MM.1S (cell line): ENCODE results near the gene YTHDF1.

Experiments used
- DNase-seq: peaks from one replicate; pipeline ENCODE4 v3.0.0-alpha.2; 2015
- H2AFZ ChIP-seq: fragments of 300-600 bp; sonication (generic); 2 replicates; pipeline ENCODE4 v1.6.0; 2016; ENCODE audit warnings: antibody characterized with exemption, low read length
- H3F3A ChIP-seq: fragments of 300-600 bp; sonication (generic); 2 replicates; pipeline ENCODE4 v1.6.1; 2016; ENCODE audit warnings: mild to moderate bottlenecking, antibody characterized with exemption, low read length, moderate library complexity, mixed read lengths; ENCODE audit not compliant: insufficient read depth
- H3K27ac ChIP-seq: fragments of 300-600 bp; sonication (generic); 2 replicates; pipeline ENCODE4 v1.5.1; 2016; ENCODE audit warnings: mild to moderate bottlenecking, low read length
- H3K27me3 ChIP-seq: fragments of 300-600 bp; sonication (generic); replicated peaks from 2 replicates; pipeline ENCODE4 v1.6.0; 2016; ENCODE audit warnings: low read length; ENCODE audit not compliant: insufficient read depth
- H3K36me3 ChIP-seq: fragments of 300-600 bp; sonication (generic); replicated peaks from 2 replicates; pipeline ENCODE4 v1.6.1; 2016; ENCODE audit warnings: mild to moderate bottlenecking, low read length, mixed read lengths; ENCODE audit not compliant: insufficient read depth
- H3K4me1 ChIP-seq: fragments of 300-600 bp; sonication (generic); 2 replicates; pipeline ENCODE4 v1.6.1; 2016; ENCODE audit warnings: low read length, mixed read lengths
- H3K4me2 ChIP-seq: fragments of 300-600 bp; sonication (generic); 2 replicates; pipeline ENCODE4 v1.6.0; 2016; ENCODE audit warnings: low read depth, low read length
- H3K4me3 ChIP-seq: fragments of 300-600 bp; sonication (generic); 2 replicates; pipeline ENCODE4 v1.5.1; 2016; ENCODE audit warnings: low read length, mixed read lengths
- H3K79me2 ChIP-seq: fragments of 300-600 bp; sonication (generic); 2 replicates; pipeline ENCODE4 v1.6.1; 2016; ENCODE audit warnings: mixed run types, low read length, mixed read lengths
- H3K9ac ChIP-seq: fragments of 300-600 bp; sonication (generic); 2 replicates; pipeline ENCODE4 v1.6.1; 2016; ENCODE audit warnings: low read length, mixed read lengths
- H3K9me2 ChIP-seq: fragments of 300-600 bp; sonication (generic); replicated peaks from 2 replicates; pipeline ENCODE4 v1.6.1; 2016; ENCODE audit warnings: mild to moderate bottlenecking, low read length, mixed read lengths; ENCODE audit not compliant: insufficient read depth
- H3K9me3 ChIP-seq: fragments of 300-600 bp; sonication (generic); replicated peaks from 2 replicates; pipeline ENCODE4 v1.6.1; 2016; ENCODE audit warnings: mild to moderate bottlenecking, low read length, mixed read lengths; ENCODE audit not compliant: insufficient read depth
- H4K20me1 ChIP-seq: fragments of 300-600 bp; sonication (generic); 2 replicates; pipeline ENCODE4 v1.6.1; 2016; ENCODE audit warnings: mild to moderate bottlenecking, low read length, moderate library complexity, mixed read lengths; ENCODE audit not compliant: insufficient read depth
- CTCF ChIP-seq: fragments of 300-600 bp; sonication (generic); IDR thresholded peaks from 2 replicates; pipeline ENCODE4 v1.5.1; 2016; ENCODE audit warnings: antibody characterized with exemption, low read length, mixed read lengths
- EZH2 ChIP-seq: fragments of 300-600 bp; sonication (generic); optimal IDR thresholded peaks from 2 replicates; pipeline ENCODE3; 2017; ENCODE audit warnings: low read depth, mild to moderate bottlenecking, antibody characterized with exemption, low read length, mixed read lengths
- EZH2phosphoT487 ChIP-seq: fragments of 300-600 bp; sonication (generic); IDR thresholded peaks from 2 replicates; pipeline ENCODE4 v1.6.1; 2018; ENCODE audit warnings: antibody characterized with exemption, low read length

The YTHDF1 gene

GRCh38 chr20:63241272-63241671, 25.3 kb upstream of the YTHDF1 start:
- H3K36me3 ChIP-seq = no peaks in the 10 kb centered on the region
- H3K9ac ChIP-seq = no peak overlapping the region
- no peaks in the 10 kb centered on the region for H3F3A ChIP-seq
- peaks cover 95% of the 10 kb centered on the region for H3K27me3 ChIP-seq
- H3K4me3 ChIP-seq = no peak overlapping the region
- TF ChIP-seq CTCF (no peak), EZH2 (no peak), EZH2phosphoT487 (no peak)
- no peaks in the 10 kb centered on the region for H4K20me1 ChIP-seq
- no peaks in the 10 kb centered on the region for H3K9me2 ChIP-seq
- DNase-seq = no peak
- no peaks in the 10 kb centered on the region for H3K79me2 ChIP-seq
- H3K4me1 ChIP-seq = no peaks in the 10 kb centered on the region
- no peak overlapping the region for H2AFZ ChIP-seq
- H3K27ac ChIP-seq = no peak overlapping the region
- H3K4me2 ChIP-seq = no peak overlapping the region
- no peaks in the 10 kb centered on the region for H3K9me3 ChIP-seq

- TF ChIP-seq EZH2phosphoT487 (no peak), CTCF (no peak), EZH2 (no peak)
- Histone ChIP-seq H3K4me1 (no peaks in the 10 kb centered on the region), H3K9ac (no peak overlapping the region), H3K4me3 (no peak overlapping the region), H3K36me3 (no peaks in the 10 kb centered on the region), H3F3A (no peaks in the 10 kb centered on the region), H3K9me2 (no peaks in the 10 kb centered on the region), H2AFZ (no peak overlapping the region), H3K27me3 (peaks cover 97% of the 10 kb centered on the region), H3K4me2 (no peak overlapping the region), H3K79me2 (no peaks in the 10 kb centered on the region), H3K9me3 (no peaks in the 10 kb centered on the region), H4K20me1 (no peaks in the 10 kb centered on the region), H3K27ac (no peak overlapping the region)
- DNase-seq = no peak
Observed at GRCh38 chr20:63240004-63240403, 24.1 kb upstream of the YTHDF1 start.

GRCh38 chr20:63239431-63239830, 23.5 kb upstream of the YTHDF1 start:
- H3K27ac ChIP-seq = no peak overlapping the region
- H3K79me2 ChIP-seq = no peaks in the 10 kb centered on the region
- H4K20me1 ChIP-seq = no peaks in the 10 kb centered on the region
- H3F3A ChIP-seq = no peaks in the 10 kb centered on the region
- H3K9me3 ChIP-seq = no peaks in the 10 kb centered on the region
- H3K9me2 ChIP-seq = no peaks in the 10 kb centered on the region
- no peak overlapping the region for H3K4me3 ChIP-seq
- no peaks in the 10 kb centered on the region for H3K36me3 ChIP-seq
- H3K27me3 ChIP-seq = peaks cover 97% of the 10 kb centered on the region
- no peak overlapping the region for H3K9ac ChIP-seq
- H2AFZ ChIP-seq = no peak overlapping the region
- H3K4me1 ChIP-seq = no peaks in the 10 kb centered on the region
- DNase-seq = no peak
- H3K4me2 ChIP-seq = no peak overlapping the region
- TF ChIP-seq EZH2 (no peak), CTCF (no peak), EZH2phosphoT487 (no peak)
